ENCODE measurements around the gene FOXL2NB.

The FOXL2NB gene

GRCh38 chr3:138960417-138960852 lies 13.4 kb downstream of the FOXL2NB start:
- Histone ChIP-seq H3K9me3 (ENCODE audit: control insufficient read depth in 5 of 5, low read length in 5 of 5) (peaks cover 4 to 17% (median 13%) of the 10 kb centered on the region in 5 donors), H3K9ac (ENCODE audit: low read length in 5 of 5) (no peak overlapping the region), H3K4me1 (ENCODE audit: control insufficient read depth in 5 of 5, insufficient read depth in 5 of 5, low read length in 5 of 5) (peaks cover 0 to 5% (median 2%) of the 10 kb centered on the region in 5 donors), H3K4me3 (ENCODE audit: low read depth in 1 of 5, low read length in 5 of 5) (no peak overlapping the region), H3K27ac (ENCODE audit: low read depth, low read length) (no peak overlapping the region), H3K36me3 (ENCODE audit: control insufficient read depth in 5 of 5, insufficient read depth in 5 of 5, low read length in 5 of 5) (no peaks in the 10 kb centered on the region), H3K27me3 (ENCODE audit: control insufficient read depth in 5 of 5, insufficient read depth in 4 of 5, low read length in 5 of 5) (peaks cover 26 to 52% (median 38%) of the 10 kb centered on the region in 5 donors)

DNA sequence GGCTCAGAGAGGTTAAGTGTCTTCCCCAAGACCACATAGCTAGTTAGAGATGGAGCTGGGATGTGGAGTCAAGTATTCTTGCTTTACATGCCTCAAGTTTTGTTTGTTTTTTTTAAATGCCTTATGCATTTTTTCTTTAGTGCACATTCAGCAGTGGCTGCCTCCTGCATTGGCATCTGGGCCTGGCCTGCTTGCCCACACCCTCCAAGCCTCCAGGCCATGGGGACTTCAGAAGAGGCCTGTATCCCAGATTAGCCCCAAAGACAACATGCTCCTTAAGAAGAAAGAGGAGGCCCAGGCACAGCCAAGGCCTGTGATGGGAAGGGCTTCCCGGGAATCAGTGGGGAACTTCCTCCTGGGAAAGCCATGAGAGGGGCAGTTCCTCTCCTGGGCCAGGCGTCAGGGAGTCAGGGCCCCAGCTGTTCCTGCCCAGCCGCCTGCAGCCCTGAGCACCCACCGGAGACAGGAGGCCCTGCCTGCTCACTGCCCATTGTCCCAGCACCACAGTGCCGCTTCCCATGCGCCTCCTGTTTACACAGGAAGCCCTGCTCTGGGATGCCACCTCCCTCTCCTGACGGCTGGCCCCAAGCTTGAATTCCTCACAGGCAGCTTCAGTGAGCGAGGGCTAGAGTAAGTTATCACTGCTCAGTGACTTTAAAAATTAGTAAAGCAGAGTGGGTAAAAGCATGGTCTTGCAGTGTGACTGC lies 16.0 kb downstream of the FOXL2NB start:
- Histone ChIP-seq H3K36me3 (ENCODE audit: control insufficient read depth in 5 of 5, insufficient read depth in 5 of 5, low read length in 5 of 5) (no peaks in the 10 kb centered on the region), H3K27ac (ENCODE audit: low read depth, low read length) (no peak overlapping the region), H3K4me3 (ENCODE audit: low read depth in 1 of 5, low read length in 5 of 5) (no peak overlapping the region), H3K27me3 (ENCODE audit: control insufficient read depth in 5 of 5, insufficient read depth in 4 of 5, low read length in 5 of 5) (peaks cover 26 to 45% (median 33%) of the 10 kb centered on the region in 5 donors), H3K9ac (ENCODE audit: low read length in 5 of 5) (no peak overlapping the region), H3K9me3 (ENCODE audit: control insufficient read depth in 5 of 5, low read length in 5 of 5) (peaks cover 4 to 21% (median 13%) of the 10 kb centered on the region in 5 donors), H3K4me1 (ENCODE audit: control insufficient read depth in 5 of 5, insufficient read depth in 5 of 5, low read length in 5 of 5) (peaks cover 0 to 5% (median 2%) of the 10 kb centered on the region in 5 donors)

GRCh38 chr3:138964264-138964663 lies 17.2 kb downstream of the FOXL2NB start:
- Histone ChIP-seq H3K4me1 (ENCODE audit: control insufficient read depth in 5 of 5, insufficient read depth in 5 of 5, low read length in 5 of 5) (peaks cover 0 to 5% (median 2%) of the 10 kb centered on the region in 5 donors), H3K4me3 (ENCODE audit: low read depth in 1 of 5, low read length in 5 of 5) (no peak overlapping the region), H3K9me3 (ENCODE audit: control insufficient read depth in 5 of 5, low read length in 5 of 5) (peaks cover 4 to 21% (median 13%) of the 10 kb centered on the region in 5 donors), H3K27me3 (ENCODE audit: control insufficient read depth in 5 of 5, insufficient read depth in 4 of 5, low read length in 5 of 5) (peaks cover 26 to 40% (median 30%) of the 10 kb centered on the region in 5 donors), H3K27ac (ENCODE audit: low read depth, low read length) (no peak overlapping the region), H3K9ac (ENCODE audit: low read length in 5 of 5) (no peak overlapping the region), H3K36me3 (ENCODE audit: control insufficient read depth in 5 of 5, insufficient read depth in 5 of 5, low read length in 5 of 5) (no peaks in the 10 kb centered on the region)

GRCh38 chr3:138964923-138965322 lies 17.9 kb downstream of the FOXL2NB start:
- Histone ChIP-seq H3K27ac (ENCODE audit: low read depth, low read length) (no peak overlapping the region), H3K9me3 (ENCODE audit: control insufficient read depth in 5 of 5, low read length in 5 of 5) (peaks cover 4 to 21% (median 13%) of the 10 kb centered on the region in 5 donors), H3K4me1 (ENCODE audit: control insufficient read depth in 5 of 5, insufficient read depth in 5 of 5, low read length in 5 of 5) (peaks cover 0 to 5% (median 2%) of the 10 kb centered on the region in 5 donors), H3K9ac (ENCODE audit: low read length in 5 of 5) (no peak overlapping the region), H3K27me3 (ENCODE audit: control insufficient read depth in 5 of 5, insufficient read depth in 4 of 5, low read length in 5 of 5) (peaks cover 25 to 37% (median 27%) of the 10 kb centered on the region in 5 donors), H3K36me3 (ENCODE audit: control insufficient read depth in 5 of 5, insufficient read depth in 5 of 5, low read length in 5 of 5) (no peaks in the 10 kb centered on the region), H3K4me3 (ENCODE audit: low read depth in 1 of 5, low read length in 5 of 5) (no peak overlapping the region)

GRCh38 chr3:138971766-138972320 lies 24.8 kb downstream of the FOXL2NB start:
- H3K27me3 ChIP-seq (ENCODE audit: control insufficient read depth in 5 of 5, insufficient read depth in 4 of 5, low read length in 5 of 5): peaks cover 0 to 22% (median 9%) of the 10 kb centered on the region in 5 donors
- H3K4me1 ChIP-seq (ENCODE audit: control insufficient read depth in 5 of 5, insufficient read depth in 5 of 5, low read length in 5 of 5): no peaks in the 10 kb centered on the region
- H3K4me3 ChIP-seq (ENCODE audit: low read depth in 1 of 5, low read length in 5 of 5): no peak overlapping the region
- no peak overlapping the region for H3K27ac ChIP-seq (ENCODE audit: low read depth, low read length)
- no peak overlapping the region for H3K9ac ChIP-seq (ENCODE audit: low read length in 5 of 5)
- H3K9me3 ChIP-seq (ENCODE audit: control insufficient read depth in 5 of 5, low read length in 5 of 5): no peaks in the 10 kb centered on the region
- no peaks in the 10 kb centered on the region for H3K36me3 ChIP-seq (ENCODE audit: control insufficient read depth in 5 of 5, insufficient read depth in 5 of 5, low read length in 5 of 5)

- H3K27ac ChIP-seq (ENCODE audit: low read depth, low read length): no peak overlapping the region
- H3K36me3 ChIP-seq (ENCODE audit: control insufficient read depth in 5 of 5, insufficient read depth in 5 of 5, low read length in 5 of 5): no peaks in the 10 kb centered on the region
- H3K4me3 ChIP-seq (ENCODE audit: low read depth in 1 of 5, low read length in 5 of 5): no peak overlapping the region
- no peaks in the 10 kb centered on the region for H3K9me3 ChIP-seq (ENCODE audit: control insufficient read depth in 5 of 5, low read length in 5 of 5)
- H3K9ac ChIP-seq (ENCODE audit: low read length in 5 of 5): no peak overlapping the region
- H3K27me3 ChIP-seq (ENCODE audit: control insufficient read depth in 5 of 5, insufficient read depth in 4 of 5, low read length in 5 of 5): peaks cover 0 to 22% (median 9%) of the 10 kb centered on the region in 5 donors
- no peaks in the 10 kb centered on the region for H3K4me1 ChIP-seq (ENCODE audit: control insufficient read depth in 5 of 5, insufficient read depth in 5 of 5, low read length in 5 of 5)
Observed at GRCh38 chr3:138972941-138973340, 25.9 kb downstream of the FOXL2NB start.

- H3K4me3 ChIP-seq (ENCODE audit: low read depth in 1 of 5, low read length in 5 of 5): no peak overlapping the region
- H3K9me3 ChIP-seq (ENCODE audit: control insufficient read depth in 5 of 5, low read length in 5 of 5): no peaks in the 10 kb centered on the region
- H3K27me3 ChIP-seq (ENCODE audit: control insufficient read depth in 5 of 5, insufficient read depth in 4 of 5, low read length in 5 of 5): peaks cover 0 to 22% (median 9%) of the 10 kb centered on the region in 5 donors
- no peaks in the 10 kb centered on the region for H3K36me3 ChIP-seq (ENCODE audit: control insufficient read depth in 5 of 5, insufficient read depth in 5 of 5, low read length in 5 of 5)
- peaks cover 0 to 1% (median under 1%) of the 10 kb centered on the region in 5 donors for H3K4me1 ChIP-seq (ENCODE audit: control insufficient read depth in 5 of 5, insufficient read depth in 5 of 5, low read length in 5 of 5)
- H3K27ac ChIP-seq (ENCODE audit: low read depth, low read length): no peak overlapping the region
- no peak overlapping the region for H3K9ac ChIP-seq (ENCODE audit: low read length in 5 of 5)
Observed at GRCh38 chr3:138974462-138974861, 27.4 kb downstream of the FOXL2NB start.

DNA sequence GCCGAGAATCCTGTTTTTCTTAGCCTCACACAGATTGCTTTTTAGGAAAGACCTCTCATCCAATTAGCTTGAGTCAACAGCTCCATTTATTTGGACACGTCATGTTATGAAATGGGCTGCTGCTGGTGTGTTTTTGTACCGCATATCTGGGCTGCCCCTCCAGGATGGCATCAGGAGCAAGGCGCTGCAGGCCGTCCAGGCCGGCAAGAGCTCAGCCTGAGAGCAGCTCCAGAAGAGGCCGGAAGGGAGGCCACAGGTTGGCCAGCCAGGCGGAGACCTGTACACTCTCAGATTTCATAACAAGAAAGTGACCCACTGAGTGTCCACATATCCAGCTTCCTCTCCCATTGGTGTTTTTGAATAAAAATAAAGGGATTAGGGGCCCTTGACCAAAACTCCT lies 28.3 kb downstream of the FOXL2NB start:
- Histone ChIP-seq H3K27ac (ENCODE audit: low read depth, low read length) (no peak overlapping the region), H3K36me3 (ENCODE audit: control insufficient read depth in 5 of 5, insufficient read depth in 5 of 5, low read length in 5 of 5) (no peaks in the 10 kb centered on the region), H3K4me3 (ENCODE audit: low read depth in 1 of 5, low read length in 5 of 5) (no peak overlapping the region), H3K9me3 (ENCODE audit: control insufficient read depth in 5 of 5, low read length in 5 of 5) (no peaks in the 10 kb centered on the region), H3K4me1 (ENCODE audit: control insufficient read depth in 5 of 5, insufficient read depth in 5 of 5, low read length in 5 of 5) (peaks cover 0 to 5% (median 3%) of the 10 kb centered on the region in 5 donors), H3K9ac (ENCODE audit: low read length in 5 of 5) (no peak overlapping the region), H3K27me3 (ENCODE audit: control insufficient read depth in 5 of 5, insufficient read depth in 4 of 5, low read length in 5 of 5) (peaks cover 0 to 22% (median 9%) of the 10 kb centered on the region in 5 donors)

DNA sequence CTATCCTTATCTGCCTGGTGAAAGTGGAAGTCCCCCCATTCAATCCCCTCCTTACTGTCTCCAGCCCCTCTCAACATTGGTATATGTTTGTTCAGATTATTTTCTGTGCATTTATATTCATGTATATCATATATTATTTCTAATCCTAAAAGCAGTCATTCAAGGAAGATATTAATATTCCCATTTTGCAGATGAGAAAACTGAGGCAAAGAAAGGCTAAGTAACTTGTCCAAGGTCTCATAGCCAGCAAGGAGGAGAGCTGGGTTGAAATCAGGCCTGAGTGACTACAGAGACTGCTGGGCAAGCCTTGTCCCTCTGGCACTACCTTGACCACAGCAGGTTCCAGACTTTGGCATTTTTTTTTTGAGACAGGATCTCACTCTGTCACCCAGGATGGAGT lies 29.0 kb downstream of the FOXL2NB start:
- H3K27me3 ChIP-seq (ENCODE audit: control insufficient read depth in 5 of 5, insufficient read depth in 4 of 5, low read length in 5 of 5): peaks cover 0 to 17% (median 6%) of the 10 kb centered on the region in 5 donors
- no peaks in the 10 kb centered on the region for H3K9me3 ChIP-seq (ENCODE audit: control insufficient read depth in 5 of 5, low read length in 5 of 5)
- H3K4me1 ChIP-seq (ENCODE audit: control insufficient read depth in 5 of 5, insufficient read depth in 5 of 5, low read length in 5 of 5): peaks cover 0 to 5% (median 3%) of the 10 kb centered on the region in 5 donors
- no peaks in the 10 kb centered on the region for H3K36me3 ChIP-seq (ENCODE audit: control insufficient read depth in 5 of 5, insufficient read depth in 5 of 5, low read length in 5 of 5)
- H3K9ac ChIP-seq (ENCODE audit: low read length in 5 of 5): no peak overlapping the region
- H3K4me3 ChIP-seq (ENCODE audit: low read depth in 1 of 5, low read length in 5 of 5): no peak overlapping the region
- no peak overlapping the region for H3K27ac ChIP-seq (ENCODE audit: low read depth, low read length)

DNA sequence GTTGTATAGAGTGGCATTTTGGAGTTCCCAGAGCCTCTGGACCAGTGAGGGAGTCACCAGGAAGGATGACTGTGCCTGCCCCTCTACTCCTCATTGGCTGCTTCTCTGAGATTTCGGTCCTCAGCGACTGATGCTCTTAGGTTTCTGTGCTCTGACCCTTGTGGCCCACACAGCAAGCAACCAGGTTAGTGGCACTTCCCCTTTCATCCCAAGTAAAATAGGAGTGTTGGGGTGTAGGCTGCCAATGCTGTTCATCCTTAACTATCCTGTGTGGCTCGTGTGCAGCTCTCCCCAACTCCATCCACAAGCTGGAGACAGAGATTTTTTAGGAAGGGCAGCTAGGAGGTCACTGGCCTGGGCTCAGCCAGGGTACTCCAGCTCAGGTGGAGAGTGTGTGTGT lies 37.8 kb downstream of the FOXL2NB start:
- H3K4me1 ChIP-seq (ENCODE audit: control insufficient read depth in 5 of 5, insufficient read depth in 5 of 5, low read length in 5 of 5): peaks cover 0 to 2% (median 0%) of the 10 kb centered on the region in 5 donors
- H3K27ac ChIP-seq (ENCODE audit: low read depth, low read length): no peak overlapping the region
- no peaks in the 10 kb centered on the region for H3K27me3 ChIP-seq (ENCODE audit: control insufficient read depth in 5 of 5, insufficient read depth in 4 of 5, low read length in 5 of 5)
- no peaks in the 10 kb centered on the region for H3K36me3 ChIP-seq (ENCODE audit: control insufficient read depth in 5 of 5, insufficient read depth in 5 of 5, low read length in 5 of 5)
- H3K9me3 ChIP-seq (ENCODE audit: control insufficient read depth in 5 of 5, low read length in 5 of 5): no peaks in the 10 kb centered on the region
- H3K9ac ChIP-seq (ENCODE audit: low read length in 5 of 5): no peak overlapping the region
- no peak overlapping the region for H3K4me3 ChIP-seq (ENCODE audit: low read depth in 1 of 5, low read length in 5 of 5)

Measured in subcutaneous abdominal adipose tissue (tissue), 5 donors.